Hepatocyte (in vitro differentiated cells): ENCODE data around the gene TTC6. TPM values are rescaled to one million over a fixed set of nuclear protein-coding genes. Genes with fewer than 3 reads are reported as not detected.

ENCODE experiments used
- DNase-seq: peaks from one replicate; pipeline ENCODE4 v3.0.0-alpha.2; 2016; ENCODE audit warnings: low spot score
- H2AFZ ChIP-seq: fragments of 200-600 bp; sonication (generic); 2 replicates; pipeline ENCODE4 v1.6.0; 2016; ENCODE audit warnings: antibody characterized with exemption, mild to moderate bottlenecking
- H3K27ac ChIP-seq: fragments of 200-600 bp; sonication (generic); 2 replicates; pipeline ENCODE4 v1.5.1; 2016; ENCODE audit warnings: mild to moderate bottlenecking
- H3K27me3 ChIP-seq: fragments of 200-600 bp; sonication (generic); 2 replicates; pipeline ENCODE4 v1.6.1; 2016
- H3K36me3 ChIP-seq: fragments of 200-600 bp; sonication (generic); replicated peaks from 2 replicates; pipeline ENCODE4 v1.5.1; 2016; ENCODE audit warnings: low read depth; ENCODE audit not compliant: insufficient read depth
- H3K4me1 ChIP-seq: fragments of 200-600 bp; sonication (generic); 2 replicates; pipeline ENCODE4 v1.5.1; 2016; ENCODE audit warnings: mild to moderate bottlenecking, moderate library complexity; ENCODE audit not compliant: insufficient read depth
- H3K4me2 ChIP-seq: fragments of 200-600 bp; sonication (generic); 2 replicates; pipeline ENCODE4 v1.6.0; 2016
- H3K4me3 ChIP-seq: fragments of 200-600 bp; sonication (generic); 2 replicates; pipeline ENCODE4 v1.5.1; 2016; ENCODE audit warnings: mild to moderate bottlenecking
- H3K79me2 ChIP-seq: fragments of 200-600 bp; sonication (generic); 2 replicates; pipeline ENCODE4 v1.6.0; 2017; ENCODE audit warnings: mild to moderate bottlenecking
- H3K9me2 ChIP-seq: fragments of 200-600 bp; sonication (generic); replicated peaks from 2 replicates; pipeline ENCODE4 v1.6.0; 2017; ENCODE audit warnings: mild to moderate bottlenecking; ENCODE audit not compliant: insufficient read depth
- H3K9me3 ChIP-seq: fragments of 200-600 bp; sonication (generic); 2 replicates; pipeline ENCODE4 v1.5.1; 2016; ENCODE audit warnings: low read depth, mild to moderate bottlenecking
- H4K20me1 ChIP-seq: fragments of 200-600 bp; sonication (generic); 2 replicates; pipeline ENCODE4 v1.6.0; 2016; ENCODE audit warnings: mild to moderate bottlenecking; ENCODE audit not compliant: insufficient read depth, poor library complexity, severe bottlenecking
- EZH2 ChIP-seq: fragments of 200-600 bp; sonication (generic); IDR thresholded peaks from 2 replicates; pipeline ENCODE4 v1.6.1; 2016; ENCODE audit warnings: antibody characterized with exemption, mild to moderate bottlenecking, borderline replicate concordance
- EZH2phosphoT487 ChIP-seq: fragments of 200-600 bp; sonication (generic); IDR thresholded peaks from one replicate; pipeline ENCODE4 v1.6.1; 2018; ENCODE audit warnings: antibody characterized with exemption, mild to moderate bottlenecking, low read depth, moderate library complexity; ENCODE audit not compliant: unreplicated experiment, severe bottlenecking
- WGBS: methylation state at CpG from one replicate; pipeline ENCODE4 v1.1.6; 2016; ENCODE audit warnings: low lambda C conversion rate; ENCODE audit errors: missing lambda C conversion rate; 5-methylcytosine and 5-hydroxymethylcytosine counted together
- polyA plus RNA-seq: library from polyadenylated mRNA; unstranded; fragments of >200 nt; fragmentation: Nextera tagmentation; extraction: Ambion mirVana; gene quantifications from 2 replicates; pipeline ENCODE4 v1.2.1, GENCODE V29; 2016
- total RNA-seq: library from RNA; depleted of rRNA; stranded (reverse); fragments of >200 nt; gene quantifications from 2 replicates; pipeline ENCODE4 v1.2.3, GENCODE V29; 2014
- TF ChIP-seq, protein P1 (sequence below): fragments of 200-600 bp; sonication (generic); IDR thresholded peaks from 2 replicates; pipeline ENCODE4 v1.5.1; 2016; ENCODE audit warnings: antibody characterized with exemption, mild to moderate bottlenecking; ENCODE audit not compliant: poor library complexity

The TTC6 gene
- total and polyA plus RNA-seq, 2 experiments from 2014 or later, result 6.4 to 20.8 TPM

DNA sequence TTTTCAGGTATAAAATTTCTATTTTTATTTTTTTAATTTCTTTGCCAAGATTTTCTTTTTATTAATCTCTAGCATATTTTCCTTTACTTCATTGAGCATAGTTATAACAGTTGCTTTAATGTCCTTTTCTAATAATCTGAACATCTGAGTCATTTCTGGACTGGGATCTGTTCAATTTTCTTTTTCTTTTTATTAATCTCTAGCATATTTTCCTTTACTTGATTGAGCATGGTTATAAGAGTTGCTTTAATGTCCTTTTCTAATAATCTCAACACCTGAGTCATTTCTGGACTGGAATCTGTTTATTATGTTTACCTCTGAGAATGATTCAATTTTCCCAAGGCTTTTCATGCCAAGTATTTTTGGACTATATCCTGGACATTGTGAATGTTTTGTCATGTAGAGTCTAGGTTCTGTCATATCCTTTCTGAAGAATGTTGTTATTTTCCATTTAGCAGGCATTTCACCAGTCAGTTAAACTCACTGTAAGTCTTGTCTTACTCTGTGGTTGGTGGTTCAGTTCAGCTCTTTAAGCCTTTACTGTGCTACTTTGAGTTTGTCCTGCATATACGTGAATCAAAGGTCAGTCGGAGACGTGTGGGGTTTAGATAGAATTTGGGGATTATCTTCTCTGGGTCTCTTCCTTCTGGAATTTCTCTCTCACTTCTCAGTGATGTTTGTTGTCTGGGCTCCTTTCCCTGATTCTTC is 20.3 kb downstream of the TTC6 start:
- TF ChIP-seq EZH2 (no peak), EZH2phosphoT487 (no peak)
- TF ChIP-seq, protein P1, sequence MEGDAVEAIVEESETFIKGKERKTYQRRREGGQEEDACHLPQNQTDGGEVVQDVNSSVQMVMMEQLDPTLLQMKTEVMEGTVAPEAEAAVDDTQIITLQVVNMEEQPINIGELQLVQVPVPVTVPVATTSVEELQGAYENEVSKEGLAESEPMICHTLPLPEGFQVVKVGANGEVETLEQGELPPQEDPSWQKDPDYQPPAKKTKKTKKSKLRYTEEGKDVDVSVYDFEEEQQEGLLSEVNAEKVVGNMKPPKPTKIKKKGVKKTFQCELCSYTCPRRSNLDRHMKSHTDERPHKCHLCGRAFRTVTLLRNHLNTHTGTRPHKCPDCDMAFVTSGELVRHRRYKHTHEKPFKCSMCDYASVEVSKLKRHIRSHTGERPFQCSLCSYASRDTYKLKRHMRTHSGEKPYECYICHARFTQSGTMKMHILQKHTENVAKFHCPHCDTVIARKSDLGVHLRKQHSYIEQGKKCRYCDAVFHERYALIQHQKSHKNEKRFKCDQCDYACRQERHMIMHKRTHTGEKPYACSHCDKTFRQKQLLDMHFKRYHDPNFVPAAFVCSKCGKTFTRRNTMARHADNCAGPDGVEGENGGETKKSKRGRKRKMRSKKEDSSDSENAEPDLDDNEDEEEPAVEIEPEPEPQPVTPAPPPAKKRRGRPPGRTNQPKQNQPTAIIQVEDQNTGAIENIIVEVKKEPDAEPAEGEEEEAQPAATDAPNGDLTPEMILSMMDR, result no peak
- H3K4me1 ChIP-seq, result no peaks in the 10 kb centered on the region
- DNase-seq, result no peak
- H3K79me2 ChIP-seq, result peaks cover 8% of the 10 kb centered on the region
- no peak overlapping the region for H2AFZ ChIP-seq
- no peak overlapping the region for H3K27ac ChIP-seq
- H3K9me3 ChIP-seq, result peaks cover 14% of the 10 kb centered on the region
- H3K36me3 ChIP-seq, result no peaks in the 10 kb centered on the region
- no peak overlapping the region for H3K4me3 ChIP-seq
- no peak overlapping the region for H3K4me2 ChIP-seq
- 97% methylated on average over 3 of the region's 3 CpGs for WGBS
- H3K9me2 ChIP-seq, result no peaks in the 10 kb centered on the region
- no peaks in the 10 kb centered on the region for H3K27me3 ChIP-seq
- H4K20me1 ChIP-seq, result no peaks in the 10 kb centered on the region

DNA sequence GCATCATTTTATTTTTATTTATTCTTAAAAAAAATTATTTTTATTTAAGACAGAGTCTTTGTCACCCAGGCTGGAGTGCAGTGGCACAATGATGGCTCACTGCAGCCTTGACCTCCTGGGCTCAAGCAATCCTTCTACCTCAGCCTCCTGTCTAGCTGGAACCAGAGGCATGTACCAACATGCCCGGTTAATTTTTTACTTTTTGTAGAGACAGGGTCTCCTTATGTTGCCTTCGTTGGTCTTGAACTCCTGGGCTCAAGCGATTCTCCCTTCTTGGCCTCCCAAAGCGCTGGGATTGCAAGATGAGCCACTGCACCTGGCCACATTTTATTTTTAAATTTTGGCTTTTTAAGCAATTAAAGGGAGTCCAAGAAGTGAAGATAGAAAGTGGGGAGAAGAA is 21.4 kb downstream of the TTC6 start:
- WGBS, result 90% methylated on average over 4 of the region's 4 CpGs
- no peak overlapping the region for H3K27ac ChIP-seq
- DNase-seq, result no peak

DNA sequence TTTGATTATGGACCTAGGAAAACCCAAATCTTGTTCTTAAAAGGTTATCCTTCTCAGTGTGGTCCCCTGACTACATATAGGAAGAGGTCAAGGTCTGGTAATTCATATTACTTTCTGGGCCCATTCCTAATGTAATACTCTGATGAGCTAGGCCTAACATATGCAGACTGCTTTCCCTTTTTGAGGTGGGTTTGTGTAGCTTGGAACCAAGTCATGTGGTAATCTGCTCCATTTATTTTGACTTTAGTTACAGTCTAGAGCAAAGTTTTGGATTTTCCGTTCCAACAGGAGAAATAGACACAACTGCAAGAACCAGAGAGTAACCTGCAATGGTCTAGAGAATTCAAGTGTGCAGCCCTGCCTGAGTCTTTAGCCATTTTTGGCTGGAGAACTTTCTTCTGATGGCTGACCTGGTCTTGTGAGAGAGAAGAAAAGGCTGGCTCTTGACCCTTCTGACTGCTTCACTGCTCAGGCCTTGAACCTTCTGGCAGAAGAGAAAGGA is 22.5 kb downstream of the TTC6 start:
- peaks cover 4% of the 10 kb centered on the region for H3K27me3 ChIP-seq
- H3K36me3 ChIP-seq, result no peaks in the 10 kb centered on the region
- peaks cover 10% of the 10 kb centered on the region for H3K79me2 ChIP-seq
- no peaks in the 10 kb centered on the region for H3K9me2 ChIP-seq
- 100% methylated on average over 1 of the region's 1 CpG for WGBS
- no peak overlapping the region for H3K4me2 ChIP-seq
- H4K20me1 ChIP-seq, result no peaks in the 10 kb centered on the region
- peaks cover 11% of the 10 kb centered on the region for H3K9me3 ChIP-seq
- H3K27ac ChIP-seq, result no peak overlapping the region
- no peak for TF ChIP-seq EZH2
- TF ChIP-seq, protein P1, result no peak
- no peak for TF ChIP-seq EZH2phosphoT487
- H3K4me3 ChIP-seq, result no peak overlapping the region
- DNase-seq, result no peak
- H2AFZ ChIP-seq, result no peak overlapping the region
- H3K4me1 ChIP-seq, result no peaks in the 10 kb centered on the region

More for the DNA sequence above, 21.4 kb downstream of the TTC6 start:
- TF ChIP-seq, protein P1, result no peak
- no peak for TF ChIP-seq EZH2
- no peak for TF ChIP-seq EZH2phosphoT487
- Histone ChIP-seq H3K4me2 (no peak overlapping the region), H3K9me2 (no peaks in the 10 kb centered on the region), H3K36me3 (no peaks in the 10 kb centered on the region), H2AFZ (no peak overlapping the region), H4K20me1 (no peaks in the 10 kb centered on the region), H3K4me1 (no peaks in the 10 kb centered on the region), H3K27me3 (peaks cover 4% of the 10 kb centered on the region), H3K79me2 (peaks cover 10% of the 10 kb centered on the region), H3K4me3 (no peak overlapping the region), H3K9me3 (peaks cover 14% of the 10 kb centered on the region)
